UCSD-AML1 (cell line): ENCODE results near the gene NTNG2.

Experiments used
- DNase-seq: peaks from one replicate; lab custom pipeline; 2025; ENCODE audit not compliant: unreplicated experiment; lab: John Stamatoyannopoulos, UW

NTNG2 gene

GRCh38 chr9:132233138-132233537 is 71.3 kb downstream of the NTNG2 start:
- no peak for DNase-seq

DNA sequence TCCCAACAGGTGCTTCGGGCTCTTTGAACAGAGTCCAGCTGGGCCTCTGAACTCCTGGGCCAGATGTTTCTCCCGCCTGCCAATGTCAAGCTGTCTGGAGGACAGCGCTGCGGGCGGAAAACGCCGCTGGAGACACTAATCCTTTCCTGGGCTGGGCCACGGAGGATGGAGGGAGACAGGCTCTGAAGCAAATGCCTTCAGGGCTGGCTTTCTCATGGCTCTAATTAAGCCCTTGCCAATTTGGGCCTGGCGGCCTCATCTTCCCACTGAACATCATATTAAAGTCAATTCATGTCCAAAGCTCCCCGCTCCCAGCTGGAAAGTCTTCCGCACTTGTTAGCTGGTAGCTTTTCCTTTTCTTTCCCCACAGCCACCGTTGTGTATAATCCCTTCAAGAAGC is 72.7 kb downstream of the NTNG2 start:
- no peak for DNase-seq

GRCh38 chr9:132235125-132235524 is 73.3 kb downstream of the NTNG2 start:
- DNase-seq, result no peak

DNA sequence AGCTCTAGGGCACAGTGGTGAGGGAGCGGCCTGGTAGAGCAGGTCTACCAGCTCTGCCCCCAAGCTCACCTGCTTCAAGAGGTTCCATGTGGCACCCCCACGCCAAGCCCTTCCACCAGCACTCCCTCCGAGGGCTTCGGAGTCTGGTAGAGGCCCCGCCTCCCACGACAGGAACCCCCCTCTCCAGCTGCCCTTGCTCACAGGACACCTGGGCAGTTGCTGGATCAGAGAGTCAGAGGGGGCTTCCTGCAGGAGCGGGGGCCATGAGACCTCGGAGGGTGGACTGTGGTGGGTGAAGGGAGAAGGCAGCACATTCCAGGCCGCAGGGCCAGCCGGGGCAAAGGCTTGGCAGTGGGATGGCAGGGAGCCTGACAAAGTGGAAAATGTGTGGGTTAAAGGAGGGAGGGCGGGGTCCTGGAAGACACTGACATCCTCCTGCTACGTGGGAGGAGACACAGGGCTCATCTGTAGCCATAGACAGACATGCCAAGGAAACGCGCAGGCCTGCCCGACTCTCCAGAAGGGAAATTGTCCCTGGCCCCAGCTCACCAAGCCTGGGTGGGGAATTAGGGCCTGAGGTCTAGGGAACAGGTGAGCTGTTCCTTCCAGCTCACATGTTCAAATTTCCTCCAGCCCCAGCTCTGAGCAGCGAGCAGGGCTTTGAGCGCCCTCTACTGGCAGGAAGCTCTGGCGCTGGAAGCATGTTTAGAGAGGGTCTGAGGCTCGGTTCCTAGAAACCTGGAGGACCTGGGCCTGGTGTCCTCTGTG is 74.2 kb downstream of the NTNG2 start:
- DNase-seq, result peak; percentile 71

DNA sequence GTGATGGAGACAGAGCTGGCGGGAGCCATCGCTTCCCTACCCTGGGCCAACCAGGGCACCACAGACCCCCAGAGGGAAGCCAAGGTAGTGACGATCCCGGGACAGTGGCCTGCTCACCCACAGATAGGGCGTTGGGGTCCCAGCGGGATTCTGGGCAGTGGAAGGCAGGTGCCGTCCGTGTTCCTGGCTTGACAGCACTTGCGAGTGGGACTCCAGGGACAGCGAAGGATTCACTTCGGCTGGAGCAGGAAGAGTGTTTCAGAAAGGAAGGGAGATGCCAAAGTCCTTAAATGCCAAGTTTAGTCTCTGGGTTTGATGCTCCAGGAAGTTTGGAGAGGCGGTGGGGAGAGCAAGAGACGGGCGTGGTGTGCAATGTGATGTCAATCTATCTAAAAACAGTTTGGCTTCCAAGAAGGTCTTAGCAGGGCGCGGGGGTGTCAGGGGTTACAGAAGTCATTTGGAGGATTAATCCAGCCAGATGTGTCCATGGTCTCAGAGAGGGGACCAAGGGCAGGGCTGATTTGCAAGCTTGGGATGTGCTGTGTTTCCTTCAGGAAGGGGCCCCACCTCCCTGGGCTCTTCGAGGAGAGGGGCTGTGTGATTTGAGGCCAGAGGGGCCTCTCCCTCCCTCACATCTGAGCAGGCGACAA is 74.9 kb downstream of the NTNG2 start:
- no peak for DNase-seq

DNA sequence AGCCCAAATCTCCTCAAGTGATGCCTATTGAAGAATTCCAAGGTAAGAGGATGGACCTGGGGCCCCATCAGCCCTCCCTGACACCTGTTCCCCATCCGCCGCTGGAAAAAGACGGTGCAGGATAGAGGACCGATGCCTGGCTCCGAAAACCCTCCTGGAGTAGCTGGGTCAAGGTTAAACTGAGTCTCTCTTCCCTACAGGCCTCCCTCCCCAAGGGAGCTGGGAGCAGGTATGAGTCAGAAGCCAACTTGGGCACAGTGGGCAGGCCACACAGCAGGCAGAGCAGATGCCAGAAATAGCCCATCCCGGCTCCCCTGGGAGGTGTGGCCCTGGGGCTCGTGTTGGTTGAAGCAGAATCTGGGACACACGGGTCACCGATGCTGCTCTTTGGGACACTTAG is 75.6 kb downstream of the NTNG2 start:
- DNase-seq, result no peak

DNA sequence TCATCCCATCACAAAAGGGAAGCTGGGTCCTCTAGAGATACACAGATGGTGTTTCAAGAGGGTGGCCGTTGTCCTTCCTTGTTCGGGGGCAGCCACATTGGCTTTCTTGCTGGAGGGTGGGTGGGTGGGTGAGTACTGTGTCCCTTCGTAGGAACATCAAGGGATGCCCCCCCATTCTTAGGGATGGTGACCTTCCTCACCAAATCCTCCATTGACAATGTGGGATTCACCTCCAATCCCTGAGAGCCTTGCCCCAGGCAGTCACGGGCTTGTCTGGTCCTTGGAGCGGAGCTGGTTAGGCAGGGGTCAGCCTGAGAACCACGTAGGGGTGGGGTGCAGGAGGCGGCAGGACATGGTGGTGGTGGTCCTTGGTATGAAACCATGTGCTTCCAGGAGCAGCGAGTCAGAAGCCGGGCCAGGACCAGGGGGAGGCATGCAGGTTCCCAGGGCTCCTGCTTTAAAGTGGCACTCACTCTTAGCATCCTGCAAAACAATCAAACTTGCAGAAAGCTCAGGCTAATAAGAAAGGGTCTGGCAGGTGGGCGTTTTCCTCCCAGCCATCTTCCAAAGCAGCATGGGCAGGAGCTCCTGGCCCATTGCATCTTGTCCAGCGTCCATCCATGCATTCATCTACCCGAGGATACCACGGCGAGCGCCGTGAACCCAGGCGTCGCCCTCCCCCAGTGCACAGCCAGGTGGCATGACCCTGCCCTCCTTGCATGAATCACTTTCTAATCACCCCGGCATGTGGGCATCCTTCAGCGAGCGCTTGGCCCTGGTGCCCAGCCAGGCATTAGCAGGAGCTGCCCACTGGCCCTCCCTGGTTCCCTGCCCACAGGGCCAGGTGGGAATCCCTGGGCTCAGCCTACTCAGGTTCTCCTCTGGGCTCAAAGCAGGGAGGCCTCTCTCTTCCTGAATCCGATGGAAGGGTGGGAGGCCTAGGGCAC is 76.4 kb downstream of the NTNG2 start:
- DNase-seq, result no peak

- no peak for DNase-seq
Measured at GRCh38 chr9:132238992-132239391, 77.1 kb downstream of the NTNG2 start.

DNA sequence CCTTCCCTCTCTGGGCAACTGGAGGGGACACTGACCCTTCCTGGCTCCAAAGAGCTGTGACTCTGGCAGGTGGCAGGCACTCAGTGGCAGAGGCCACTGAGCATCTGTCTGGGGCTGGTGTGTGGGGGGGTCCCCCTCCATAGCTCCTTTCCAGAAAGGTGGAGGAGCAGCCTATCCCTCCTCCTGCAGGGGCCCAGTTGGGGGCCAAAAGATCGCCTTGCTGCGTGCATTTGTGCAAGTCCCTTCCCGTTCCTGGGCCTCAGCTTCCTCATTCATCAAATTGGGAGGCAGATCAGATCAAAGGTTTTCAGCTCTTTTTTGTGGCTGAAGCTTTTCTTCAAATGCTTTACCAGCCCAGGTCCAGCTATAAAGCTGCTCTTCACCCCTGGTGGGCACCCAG is 77.7 kb downstream of the NTNG2 start:
- DNase-seq, result no peak

DNA sequence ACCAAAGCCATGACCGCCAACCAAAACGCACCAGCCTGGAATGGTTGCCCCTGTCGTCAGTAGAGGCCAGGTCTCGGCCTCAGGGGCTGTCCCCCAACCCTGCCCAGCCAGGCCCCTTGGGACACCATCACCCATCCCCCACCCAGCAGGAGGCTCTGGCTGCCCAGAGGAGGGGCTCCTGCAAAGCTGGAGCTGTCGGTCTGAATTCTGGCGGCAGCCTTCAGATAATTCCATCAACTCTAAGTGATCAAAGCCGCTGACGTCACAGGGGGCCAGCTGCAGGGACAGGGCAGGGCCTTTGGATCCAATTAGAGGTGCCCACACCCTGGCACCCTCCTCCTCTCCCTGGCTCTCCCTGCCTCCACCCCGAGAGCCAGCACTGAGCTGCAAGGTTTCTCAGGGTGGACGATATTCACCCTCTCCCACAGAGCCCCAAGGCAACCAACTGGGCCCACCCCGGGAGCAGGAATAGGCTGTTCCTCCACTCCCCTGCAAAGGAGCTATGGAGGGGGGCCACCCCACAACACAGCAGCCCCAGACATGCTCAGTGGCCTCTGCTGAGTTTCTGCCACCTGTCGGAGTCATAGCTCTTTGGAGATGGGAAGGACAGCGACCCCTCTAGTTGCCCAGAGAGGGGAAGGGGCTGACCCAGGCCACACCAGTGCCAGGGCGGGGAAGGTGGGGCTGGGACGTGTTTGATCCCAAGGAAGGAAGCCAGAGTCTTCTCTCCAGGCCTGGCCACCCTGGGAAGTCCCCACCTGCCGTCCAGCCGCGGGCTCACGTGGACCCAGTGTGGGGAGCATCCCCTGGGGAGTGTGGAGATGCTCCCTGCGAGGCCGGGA is 78.4 kb downstream of the NTNG2 start:
- DNase-seq, result no peak

DNA sequence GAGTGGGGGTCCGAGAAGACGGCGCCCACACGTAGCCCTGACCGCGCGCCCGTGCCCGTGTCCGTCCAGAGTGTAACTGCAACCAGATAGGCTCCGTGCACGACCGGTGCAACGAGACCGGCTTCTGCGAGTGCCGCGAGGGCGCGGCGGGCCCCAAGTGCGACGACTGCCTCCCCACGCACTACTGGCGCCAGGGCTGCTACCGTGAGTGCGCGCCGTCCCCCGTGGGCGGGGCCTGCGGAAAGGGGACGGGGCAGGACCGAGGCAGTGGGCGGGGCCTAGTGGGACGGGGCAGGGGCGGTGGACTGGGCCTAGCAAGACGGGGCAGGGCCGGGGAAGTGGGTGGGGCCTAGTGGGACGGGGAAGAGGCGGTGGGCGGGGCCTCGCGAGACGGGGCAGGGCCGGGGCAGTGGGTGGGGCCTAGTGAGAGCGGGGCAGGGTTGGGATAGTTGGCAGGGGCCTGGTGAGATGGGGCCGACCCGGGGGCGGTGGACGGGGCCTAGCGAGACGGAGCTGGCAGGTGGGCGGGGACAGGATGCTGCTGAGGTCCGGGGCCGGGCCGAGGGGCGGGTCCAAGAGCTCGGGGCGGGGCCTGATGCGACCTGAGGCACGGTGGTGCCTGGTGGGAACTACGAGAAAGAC is 79.1 kb downstream of the NTNG2 start:
- peak; percentile 96 for DNase-seq

GRCh38 chr9:132241483-132241839 is 79.6 kb downstream of the NTNG2 start:
- no peak for DNase-seq

DNA sequence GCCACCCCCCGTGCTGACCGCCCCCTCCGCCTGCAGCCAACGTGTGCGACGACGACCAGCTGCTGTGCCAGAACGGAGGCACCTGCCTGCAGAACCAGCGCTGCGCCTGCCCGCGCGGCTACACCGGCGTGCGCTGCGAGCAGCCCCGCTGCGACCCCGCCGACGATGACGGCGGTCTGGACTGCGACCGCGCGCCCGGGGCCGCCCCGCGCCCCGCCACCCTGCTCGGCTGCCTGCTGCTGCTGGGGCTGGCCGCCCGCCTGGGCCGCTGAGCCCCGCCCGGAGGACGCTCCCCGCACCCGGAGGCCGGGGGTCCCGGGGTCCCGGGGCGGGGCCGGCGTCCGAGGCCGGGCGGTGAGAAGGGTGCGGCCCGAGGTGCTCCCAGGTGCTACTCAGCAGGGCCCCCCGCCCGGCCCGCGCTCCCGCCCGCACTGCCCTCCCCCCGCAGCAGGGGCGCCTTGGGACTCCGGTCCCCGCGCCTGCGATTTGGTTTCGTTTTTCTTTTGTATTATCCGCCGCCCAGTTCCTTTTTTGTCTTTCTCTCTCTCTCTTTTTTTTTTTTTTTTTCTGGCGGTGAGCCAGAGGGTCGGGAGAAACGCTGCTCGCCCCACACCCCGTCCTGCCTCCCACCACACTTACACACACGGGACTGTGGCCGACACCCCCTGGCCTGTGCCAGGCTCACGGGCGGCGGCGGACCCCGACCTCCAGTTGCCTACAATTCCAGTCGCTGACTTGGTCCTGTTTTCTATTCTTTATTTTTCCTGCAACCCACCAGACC is 80.2 kb downstream of the NTNG2 start:
- no peak for DNase-seq

DNA sequence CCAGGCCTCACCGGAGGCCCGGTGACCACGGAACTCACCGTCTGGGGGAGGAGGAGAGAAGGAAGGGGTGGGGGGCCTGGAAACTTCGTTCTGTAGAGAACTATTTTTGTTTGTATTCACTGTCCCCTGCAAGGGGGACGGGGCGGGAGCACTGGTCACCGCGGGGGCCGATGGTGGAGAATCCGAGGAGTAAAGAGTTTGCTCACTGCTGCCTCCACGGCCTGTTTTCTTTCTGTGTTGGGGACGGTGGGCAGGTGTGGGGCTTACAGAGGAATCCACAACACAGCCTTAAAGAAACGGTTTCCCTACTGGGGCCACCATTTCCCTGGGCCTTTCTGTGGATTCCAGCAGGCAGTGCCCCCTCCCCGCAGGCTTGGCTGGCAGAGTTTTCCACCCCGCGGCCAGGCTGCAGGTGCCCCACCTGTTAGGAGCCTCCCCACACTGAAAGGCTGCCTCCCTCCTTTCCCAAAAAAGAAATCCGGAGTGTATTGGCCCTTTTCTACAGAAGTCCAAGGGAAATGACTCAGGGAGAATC is 80.8 kb downstream of the NTNG2 start:
- DNase-seq, result no peak

DNA sequence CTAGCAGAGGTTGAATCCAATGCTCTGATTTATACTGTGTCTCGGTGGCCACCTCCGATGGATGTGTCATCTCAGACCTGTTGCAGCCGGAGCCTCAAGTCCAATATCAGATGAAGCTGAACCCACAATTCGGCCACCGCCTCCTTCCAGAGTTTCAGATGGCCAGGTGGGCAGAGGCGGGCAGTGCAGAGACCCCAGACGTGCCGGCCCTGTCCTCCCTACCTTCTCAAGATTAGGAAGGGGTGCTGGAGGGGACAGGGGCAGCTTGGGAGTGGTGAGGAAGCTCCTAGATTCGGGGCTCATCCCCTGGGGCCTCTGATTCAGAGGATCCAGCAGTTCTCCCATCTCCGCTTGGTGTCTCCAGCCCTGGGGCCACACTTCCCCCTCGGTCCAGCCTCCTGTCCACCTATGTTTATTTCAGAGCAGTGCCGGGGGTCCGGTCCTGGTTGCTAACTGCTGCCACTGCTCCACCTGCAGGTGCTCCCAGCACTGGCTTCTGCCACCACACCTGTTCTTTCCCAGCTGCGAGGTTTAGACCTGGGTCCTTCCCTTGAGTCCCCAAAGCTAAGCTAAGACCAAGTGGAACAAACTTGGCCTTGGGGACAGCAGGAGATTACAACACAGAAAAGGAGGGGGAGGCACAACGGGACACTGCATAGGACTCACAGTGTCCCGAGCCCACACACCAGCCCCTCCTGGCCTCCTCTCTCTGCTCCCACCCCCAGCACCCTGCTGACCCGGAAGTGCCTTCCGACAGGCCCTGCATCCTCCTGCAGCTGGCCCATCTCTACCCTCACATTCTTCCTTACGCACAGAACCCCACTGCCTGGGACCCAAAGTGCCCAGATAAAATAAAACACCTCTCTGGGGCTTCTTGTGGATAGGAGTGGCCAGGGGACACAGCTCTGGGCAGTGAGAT is 81.6 kb downstream of the NTNG2 start:
- no peak for DNase-seq

DNA sequence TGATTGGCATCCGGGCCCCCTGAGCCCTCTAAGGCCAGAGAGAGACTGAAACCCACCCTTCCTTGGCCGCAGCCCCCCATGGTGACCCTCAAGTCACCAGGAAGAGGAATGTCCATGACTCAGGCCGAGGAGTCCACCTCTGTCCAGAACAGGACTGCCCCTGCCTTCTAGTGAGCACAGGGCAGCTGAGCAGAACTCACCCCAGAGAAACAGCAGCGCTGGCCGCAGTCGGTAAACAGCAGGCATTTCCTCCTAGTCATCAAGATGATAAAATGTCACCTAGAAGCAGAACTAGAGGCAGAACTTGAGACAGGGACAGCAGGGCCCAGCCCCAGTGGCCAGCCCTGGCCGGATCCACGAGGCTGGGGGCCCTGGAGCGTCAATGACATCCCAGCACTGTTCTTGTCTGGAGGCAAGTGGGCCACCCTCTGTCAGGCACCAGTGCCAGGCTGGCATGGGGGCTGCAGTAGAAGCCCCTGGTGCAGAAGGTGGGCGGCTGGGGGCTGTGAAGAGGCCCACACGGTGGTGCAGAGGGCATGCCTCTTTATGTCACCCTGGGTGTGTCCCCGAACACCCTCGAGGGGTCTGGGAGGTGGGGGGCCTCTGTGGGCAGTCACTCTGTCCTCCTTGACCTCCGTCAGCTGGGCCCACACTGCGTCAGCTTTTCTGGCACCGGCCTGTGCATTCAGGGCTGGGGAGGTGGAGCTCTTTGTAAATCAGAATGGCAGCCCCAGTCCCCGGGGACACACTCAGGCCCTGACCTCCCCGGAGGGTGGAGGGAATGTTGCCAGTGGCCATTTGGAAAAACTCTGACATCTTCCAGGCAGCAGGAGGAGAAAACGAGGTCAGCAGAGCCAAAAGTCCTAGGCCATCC is 83.0 kb downstream of the NTNG2 start:
- no peak for DNase-seq

GRCh38 chr9:132245465-132245864 is 83.6 kb downstream of the NTNG2 start:
- no peak for DNase-seq
